ENCODE results near the gene KLF9. TPM values are rescaled to one million over a fixed set of nuclear protein-coding genes. Genes with fewer than 3 reads are reported as not detected.
"Not testable (repeated sequence)": the region's sequence is repeated elsewhere in the genome, so short reads cannot be mapped to it uniquely, and the experiment has no call there.

Gene KLF9
- total and polyA plus RNA-seq, 4 donors, result 16.0 to 61.5 (median 42.3) TPM

DNA sequence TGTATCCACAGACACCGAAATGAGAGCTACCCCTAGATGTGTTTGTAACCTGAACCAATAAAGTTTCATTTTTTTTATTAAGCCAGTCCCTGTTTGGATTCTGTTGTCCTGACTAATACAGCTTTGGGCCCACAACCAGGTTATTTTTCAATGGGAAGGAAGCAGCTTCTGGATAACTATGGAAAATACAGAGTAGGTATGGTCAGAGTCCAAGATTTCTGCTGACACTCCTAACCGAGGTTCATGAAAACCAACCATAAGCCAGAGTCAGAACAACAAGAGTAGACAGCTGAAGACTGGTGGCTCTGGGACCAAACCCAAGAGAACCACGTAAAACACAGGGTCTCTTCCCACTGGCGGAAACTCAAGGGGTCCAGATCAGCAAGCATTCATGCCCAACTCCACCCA lies 10.8 kb downstream of the KLF9 start:
- 74 to 91% methylated on average over 4 of the region's 4 CpGs for WGBS, 2 donors
- ATAC-seq (ENCODE audit: insufficient read depth, low FRiP score) (no peak), DNase-seq (no peak)
- Histone ChIP-seq H3K4me3 (no peak overlapping the region), H3K4me1 (ENCODE audit: control insufficient read depth in 5 of 5, insufficient read depth in 5 of 5, low read length in 5 of 5) (peaks cover 0 to 75% (median 12%) of the 10 kb centered on the region in 5 donors), H3K9ac (ENCODE audit: insufficient read depth in 1 of 2, low read length in 2 of 2) (no peak overlapping the region), H3K9me3 (ENCODE audit: control insufficient read depth in 4 of 4, insufficient read depth in 3 of 4, low read length in 3 of 4) (no peaks in the 10 kb centered on the region), H3K27ac (ENCODE audit: low read depth in 1 of 2, low read length in 1 of 2) (peak overlapping the region; percentile 73 to 79), H3K36me3 (ENCODE audit: control insufficient read depth in 4 of 4, insufficient read depth in 4 of 4, low read length in 4 of 4) (no peaks in the 10 kb centered on the region), H3K27me3 (ENCODE audit: control insufficient read depth in 3 of 3, insufficient read depth in 3 of 3, low read length in 2 of 3) (no peaks in the 10 kb centered on the region)
- TF ChIP-seq, protein P1, sequence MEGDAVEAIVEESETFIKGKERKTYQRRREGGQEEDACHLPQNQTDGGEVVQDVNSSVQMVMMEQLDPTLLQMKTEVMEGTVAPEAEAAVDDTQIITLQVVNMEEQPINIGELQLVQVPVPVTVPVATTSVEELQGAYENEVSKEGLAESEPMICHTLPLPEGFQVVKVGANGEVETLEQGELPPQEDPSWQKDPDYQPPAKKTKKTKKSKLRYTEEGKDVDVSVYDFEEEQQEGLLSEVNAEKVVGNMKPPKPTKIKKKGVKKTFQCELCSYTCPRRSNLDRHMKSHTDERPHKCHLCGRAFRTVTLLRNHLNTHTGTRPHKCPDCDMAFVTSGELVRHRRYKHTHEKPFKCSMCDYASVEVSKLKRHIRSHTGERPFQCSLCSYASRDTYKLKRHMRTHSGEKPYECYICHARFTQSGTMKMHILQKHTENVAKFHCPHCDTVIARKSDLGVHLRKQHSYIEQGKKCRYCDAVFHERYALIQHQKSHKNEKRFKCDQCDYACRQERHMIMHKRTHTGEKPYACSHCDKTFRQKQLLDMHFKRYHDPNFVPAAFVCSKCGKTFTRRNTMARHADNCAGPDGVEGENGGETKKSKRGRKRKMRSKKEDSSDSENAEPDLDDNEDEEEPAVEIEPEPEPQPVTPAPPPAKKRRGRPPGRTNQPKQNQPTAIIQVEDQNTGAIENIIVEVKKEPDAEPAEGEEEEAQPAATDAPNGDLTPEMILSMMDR (IDR thresholded peaks at IDR 0.05; ENCODE audit: control extremely low read depth, extremely low read depth), result no peak

DNA sequence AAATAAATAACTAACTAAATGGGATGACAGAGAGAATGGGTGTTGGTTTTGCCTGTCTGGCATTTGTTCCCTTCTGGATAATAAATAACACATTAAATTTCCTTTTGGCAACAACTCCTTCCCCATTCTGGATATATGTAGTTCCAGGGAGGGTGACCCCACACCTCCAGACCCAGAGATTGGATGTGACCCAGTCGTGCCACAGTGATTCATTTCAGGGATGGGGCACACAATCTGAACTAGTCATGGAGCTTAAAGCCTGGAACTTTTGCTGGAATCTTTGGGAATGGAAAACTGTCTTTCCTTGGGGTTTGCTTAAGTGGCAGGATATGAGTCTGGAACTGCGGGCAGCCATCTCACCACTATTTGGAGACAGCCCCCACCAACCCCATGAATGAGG lies 11.3 kb downstream of the KLF9 start:
- no peaks in the 10 kb centered on the region for H3K9me3 ChIP-seq (ENCODE audit: control insufficient read depth in 4 of 4, insufficient read depth in 3 of 4, low read length in 3 of 4)
- H3K27ac ChIP-seq (ENCODE audit: low read depth in 1 of 2, low read length in 1 of 2), result peak overlapping the region; percentile 67 to 79
- DNase-seq (no peak), ATAC-seq (ENCODE audit: insufficient read depth, low FRiP score) (no peak)
- no peak overlapping the region for H3K4me3 ChIP-seq
- no peaks in the 10 kb centered on the region for H3K27me3 ChIP-seq (ENCODE audit: control insufficient read depth in 3 of 3, insufficient read depth in 3 of 3, low read length in 2 of 3)
- 70 to 75% methylated on average over 2 of the region's 2 CpGs for WGBS, 2 donors
- no peak overlapping the region for H3K9ac ChIP-seq (ENCODE audit: insufficient read depth in 1 of 2, low read length in 2 of 2)
- H3K4me1 ChIP-seq (ENCODE audit: control insufficient read depth in 5 of 5, insufficient read depth in 5 of 5, low read length in 5 of 5), result peaks cover 0 to 78% (median 12%) of the 10 kb centered on the region in 5 donors
- no peaks in the 10 kb centered on the region for H3K36me3 ChIP-seq (ENCODE audit: control insufficient read depth in 4 of 4, insufficient read depth in 4 of 4, low read length in 4 of 4)
- TF ChIP-seq, protein P1 (IDR thresholded peaks at IDR 0.05; ENCODE audit: control extremely low read depth, extremely low read depth), result no peak

DNA sequence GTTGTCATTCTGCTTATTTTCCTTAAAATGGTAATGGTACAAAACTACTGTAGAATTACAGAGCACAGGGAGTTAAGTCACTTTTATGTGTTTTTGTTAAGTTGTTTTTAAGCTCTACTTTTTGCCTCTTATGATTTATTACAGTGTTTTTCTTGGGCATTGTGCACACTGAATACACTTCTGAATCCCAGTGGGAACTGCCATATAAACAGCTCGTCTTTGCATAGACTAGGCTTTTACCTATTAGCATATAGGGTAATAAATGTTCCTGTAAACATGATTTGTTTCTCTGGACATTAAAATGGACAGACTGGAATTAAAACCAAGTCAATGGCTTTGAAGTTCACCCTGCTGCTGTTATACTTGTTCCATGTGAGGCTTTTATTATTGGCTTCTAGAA lies 12.2 kb downstream of the KLF9 start:
- Histone ChIP-seq H3K9ac (ENCODE audit: insufficient read depth in 1 of 2, low read length in 2 of 2) (no peak overlapping the region), H3K4me3 (no peak overlapping the region), H3K9me3 (ENCODE audit: control insufficient read depth in 4 of 4, insufficient read depth in 3 of 4, low read length in 3 of 4) (no peaks in the 10 kb centered on the region), H3K27me3 (ENCODE audit: control insufficient read depth in 3 of 3, insufficient read depth in 3 of 3, low read length in 2 of 3) (no peaks in the 10 kb centered on the region), H3K4me1 (ENCODE audit: control insufficient read depth in 5 of 5, insufficient read depth in 5 of 5, low read length in 5 of 5) (peaks cover 0 to 79% (median 7%) of the 10 kb centered on the region in 5 donors), H3K27ac (ENCODE audit: low read depth in 1 of 2, low read length in 1 of 2) (no peak overlapping the region), H3K36me3 (ENCODE audit: control insufficient read depth in 4 of 4, insufficient read depth in 4 of 4, low read length in 4 of 4) (no peaks in the 10 kb centered on the region)
- TF ChIP-seq, protein P1 (IDR thresholded peaks at IDR 0.05; ENCODE audit: control extremely low read depth, extremely low read depth), result no peak
- DNase-seq (no peak), ATAC-seq (ENCODE audit: insufficient read depth, low FRiP score) (no peak)
- 67 to 79% methylated on average over 1 of the region's 1 CpG for WGBS, 2 donors

DNA sequence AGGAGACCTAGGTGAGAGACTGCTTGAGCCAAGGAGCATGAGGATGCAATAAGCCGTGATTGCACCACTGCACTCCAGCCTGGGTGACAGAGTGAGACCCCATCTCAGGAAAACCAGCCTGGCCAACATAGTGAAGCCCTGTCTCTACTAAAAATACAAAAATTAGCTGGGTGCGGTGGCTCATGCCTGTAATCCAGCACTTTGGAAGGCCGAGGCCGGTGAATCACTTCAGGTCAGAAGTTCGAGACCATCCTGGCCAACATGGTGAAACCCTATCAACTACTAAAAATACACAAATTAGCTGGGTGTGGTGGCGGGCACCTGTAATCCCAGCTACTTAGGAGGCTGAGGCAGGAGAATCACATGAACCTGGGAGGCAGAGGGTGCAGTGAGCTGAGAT lies 13.2 kb downstream of the KLF9 start:
- not testable (repeated sequence) for H3K27ac ChIP-seq (ENCODE audit: low read depth in 1 of 2, low read length in 1 of 2); H3K9me3 ChIP-seq (ENCODE audit: control insufficient read depth in 4 of 4, insufficient read depth in 3 of 4, low read length in 3 of 4); DNase-seq; H3K4me3 ChIP-seq; H3K9ac ChIP-seq (ENCODE audit: insufficient read depth in 1 of 2, low read length in 2 of 2); H3K27me3 ChIP-seq (ENCODE audit: control insufficient read depth in 3 of 3, insufficient read depth in 3 of 3, low read length in 2 of 3); H3K36me3 ChIP-seq (ENCODE audit: control insufficient read depth in 4 of 4, insufficient read depth in 4 of 4, low read length in 4 of 4); ATAC-seq (ENCODE audit: insufficient read depth, low FRiP score)
- H3K4me1 ChIP-seq (ENCODE audit: control insufficient read depth in 5 of 5, insufficient read depth in 5 of 5, low read length in 5 of 5), result peaks cover 0 to 76% (median 0%) of the 10 kb centered on the region in 5 donors
- 97 to 99% methylated on average over 6 of the region's 6 CpGs for WGBS, 2 donors
